Skeletal muscle tissue (tissue), 4 donors: ENCODE results near the gene DRC7. TPM values are rescaled to one million over a fixed set of nuclear protein-coding genes. Genes with fewer than 3 reads are reported as not detected.

Experiments
- H3K27ac ChIP-seq: one replicate; pipeline ENCODE4 v1.7.0; 2013; ENCODE audit warnings: mild to moderate bottlenecking, low read depth, low read length, inconsistent platforms
- H3K27me3 ChIP-seq, 3 donors: one replicate each; pipeline ENCODE4 v1.7.0; 2013; ENCODE audit warnings: low read length in 3 of 3; ENCODE audit not compliant: control insufficient read depth in 3 of 3, insufficient read depth in 3 of 3
- H3K36me3 ChIP-seq, 3 donors: one replicate each; pipeline ENCODE4 v1.7.0; 2013; ENCODE audit warnings: low read length in 3 of 3; ENCODE audit not compliant: control insufficient read depth in 3 of 3, insufficient read depth in 3 of 3
- H3K4me1 ChIP-seq, 3 donors: one replicate each; pipeline ENCODE4 v1.7.0; 2013; ENCODE audit warnings: low read length in 3 of 3, mild to moderate bottlenecking in 3 of 3; ENCODE audit not compliant: control insufficient read depth in 3 of 3, insufficient read depth in 3 of 3
- H3K4me3 ChIP-seq, 3 donors: one replicate each; pipeline ENCODE4 v1.7.0; 2013; ENCODE audit warnings: low read length in 3 of 3
- H3K9ac ChIP-seq, 3 donors: one replicate each; pipeline ENCODE4 v1.7.0; 2013; ENCODE audit warnings: low read length in 3 of 3, mild to moderate bottlenecking in 3 of 3, moderate library complexity in 2 of 3, low read depth in 1 of 3
- H3K9me3 ChIP-seq, 3 donors: one replicate each; pipeline ENCODE4 v1.7.0; 2013; ENCODE audit warnings: low read length in 3 of 3; ENCODE audit not compliant: control insufficient read depth in 3 of 3
- total RNA-seq: library from RNA; depleted of rRNA; stranded (reverse); fragments of >200 nt; gene quantifications from one replicate; pipeline ENCODE4 v1.2.3, GENCODE V29; 2014
- donor health status: Osteomylitis.

DRC7 gene
- total RNA-seq, 1 donor from 2014 or later: not detected

DNA sequence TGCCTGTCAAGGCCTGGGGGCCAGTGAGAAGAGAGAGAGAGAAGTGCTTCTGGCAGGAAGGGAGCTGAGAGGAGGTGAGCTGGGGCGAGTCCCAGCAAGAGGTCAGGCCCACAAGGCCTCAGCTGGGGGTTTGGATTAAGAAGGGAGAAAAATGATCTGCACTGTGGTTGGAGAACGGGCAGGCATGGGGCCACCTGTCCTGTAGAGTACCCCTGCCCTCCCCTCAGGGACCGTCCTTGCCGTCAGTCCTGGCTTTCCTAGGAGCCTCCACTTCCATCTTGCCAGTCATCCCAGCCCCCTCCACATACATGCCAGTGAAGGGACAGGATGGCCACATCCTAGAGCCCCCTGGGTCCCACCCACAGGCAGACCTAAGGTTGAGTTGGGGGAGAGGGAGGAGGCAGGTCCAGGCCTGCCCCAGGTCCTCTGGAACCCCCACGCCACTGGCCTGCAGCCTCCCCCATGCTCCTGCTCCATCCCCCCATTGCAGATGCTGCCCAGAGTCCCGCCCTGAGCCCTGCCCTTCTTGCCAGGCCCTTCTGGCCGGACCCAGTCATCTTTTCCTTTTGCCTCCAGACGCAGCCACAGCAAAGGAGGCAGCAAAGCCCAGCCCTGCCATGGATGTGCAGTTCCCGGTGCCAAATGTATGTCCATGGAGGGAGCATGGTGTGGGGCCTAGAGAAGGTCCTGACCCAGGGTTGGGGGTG lies 59.9 kb downstream of the DRC7 start:
- no peak overlapping the region for H3K9ac ChIP-seq
- H3K36me3 ChIP-seq: peaks cover 15 to 24% (median 22%) of the 10 kb centered on the region in 3 donors
- H3K27ac ChIP-seq: no peak overlapping the region
- peaks cover 4 to 7% (median 6%) of the 10 kb centered on the region in 3 donors for H3K4me1 ChIP-seq
- H3K27me3 ChIP-seq: no peaks in the 10 kb centered on the region
- H3K9me3 ChIP-seq: no peaks in the 10 kb centered on the region
- no peak overlapping the region for H3K4me3 ChIP-seq

DNA sequence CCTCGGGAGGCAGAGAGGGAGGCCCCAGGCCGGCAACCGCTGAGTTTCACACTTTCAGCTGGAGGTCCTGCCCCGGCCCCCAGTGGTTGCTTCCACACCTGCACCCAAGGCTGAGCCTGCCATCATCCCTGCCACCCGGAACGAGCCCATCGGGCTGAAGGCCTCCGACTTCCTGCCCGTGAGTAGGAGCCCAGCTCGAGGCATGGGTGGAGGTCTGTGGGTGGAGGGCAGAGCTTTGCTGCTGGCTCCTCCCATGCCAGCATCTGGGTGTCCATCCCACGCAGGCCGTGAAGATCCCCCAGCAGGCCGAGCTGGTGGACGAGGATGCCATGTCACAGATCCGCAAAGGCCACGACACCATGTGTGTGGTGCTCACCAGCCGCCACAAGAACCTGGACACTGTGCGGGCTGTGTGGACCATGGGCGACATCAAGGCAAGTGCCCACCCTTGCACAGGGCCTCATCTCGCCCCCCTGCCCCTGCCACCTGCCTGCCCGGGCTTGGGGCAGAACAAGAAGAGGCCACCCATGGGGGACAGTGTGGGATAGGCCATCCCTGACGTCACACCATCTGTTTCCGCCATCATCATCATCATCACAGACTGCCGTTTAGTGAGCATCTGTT lies 60.6 kb downstream of the DRC7 start:
- Histone ChIP-seq H3K4me1 (peaks cover 4 to 7% (median 6%) of the 10 kb centered on the region in 3 donors), H3K27ac (no peak overlapping the region), H3K27me3 (no peaks in the 10 kb centered on the region), H3K4me3 (no peak overlapping the region), H3K9me3 (no peaks in the 10 kb centered on the region), H3K36me3 (peaks cover 15 to 24% (median 22%) of the 10 kb centered on the region in 3 donors), H3K9ac (no peak overlapping the region)

DNA sequence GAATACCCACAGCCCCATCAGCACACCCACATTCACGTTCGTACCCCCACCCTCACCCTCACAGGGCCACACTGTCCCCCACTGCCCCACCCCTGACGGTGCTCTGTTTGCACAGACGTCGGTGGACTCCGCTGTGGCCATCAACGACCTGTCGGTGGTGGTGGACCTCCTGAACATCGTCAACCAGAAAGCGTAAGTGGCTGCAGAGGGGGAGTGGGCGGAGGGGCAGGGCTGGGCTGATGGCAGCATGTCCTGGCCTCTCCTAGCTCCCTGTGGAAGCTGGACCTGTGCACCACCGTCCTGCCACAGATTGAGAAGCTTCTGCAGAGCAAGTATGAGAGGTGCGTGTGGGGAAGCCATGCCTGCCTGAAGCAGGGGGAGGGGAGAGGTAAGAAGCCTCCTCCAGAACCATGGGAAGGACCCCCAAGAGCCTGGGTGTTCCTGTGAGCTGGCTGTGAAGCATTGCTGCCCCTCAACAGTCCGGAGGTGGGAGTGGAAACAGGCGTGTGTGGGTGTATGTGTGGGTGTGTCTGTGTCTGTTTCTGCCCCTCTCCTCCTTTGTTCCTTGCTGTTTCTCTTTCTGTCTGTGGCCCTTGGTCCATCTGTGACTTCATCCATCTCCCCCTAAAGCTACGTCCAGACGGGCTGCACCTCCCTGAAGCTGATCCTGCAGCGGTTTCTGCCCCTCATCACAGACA lies 61.3 kb downstream of the DRC7 start:
- H3K27me3 ChIP-seq: no peaks in the 10 kb centered on the region
- peaks cover 15 to 24% (median 23%) of the 10 kb centered on the region in 3 donors for H3K36me3 ChIP-seq
- no peak overlapping the region for H3K4me3 ChIP-seq
- no peaks in the 10 kb centered on the region for H3K9me3 ChIP-seq
- H3K9ac ChIP-seq: no peak overlapping the region
- H3K27ac ChIP-seq: no peak overlapping the region
- H3K4me1 ChIP-seq: peaks cover 4 to 7% (median 6%) of the 10 kb centered on the region in 3 donors

DNA sequence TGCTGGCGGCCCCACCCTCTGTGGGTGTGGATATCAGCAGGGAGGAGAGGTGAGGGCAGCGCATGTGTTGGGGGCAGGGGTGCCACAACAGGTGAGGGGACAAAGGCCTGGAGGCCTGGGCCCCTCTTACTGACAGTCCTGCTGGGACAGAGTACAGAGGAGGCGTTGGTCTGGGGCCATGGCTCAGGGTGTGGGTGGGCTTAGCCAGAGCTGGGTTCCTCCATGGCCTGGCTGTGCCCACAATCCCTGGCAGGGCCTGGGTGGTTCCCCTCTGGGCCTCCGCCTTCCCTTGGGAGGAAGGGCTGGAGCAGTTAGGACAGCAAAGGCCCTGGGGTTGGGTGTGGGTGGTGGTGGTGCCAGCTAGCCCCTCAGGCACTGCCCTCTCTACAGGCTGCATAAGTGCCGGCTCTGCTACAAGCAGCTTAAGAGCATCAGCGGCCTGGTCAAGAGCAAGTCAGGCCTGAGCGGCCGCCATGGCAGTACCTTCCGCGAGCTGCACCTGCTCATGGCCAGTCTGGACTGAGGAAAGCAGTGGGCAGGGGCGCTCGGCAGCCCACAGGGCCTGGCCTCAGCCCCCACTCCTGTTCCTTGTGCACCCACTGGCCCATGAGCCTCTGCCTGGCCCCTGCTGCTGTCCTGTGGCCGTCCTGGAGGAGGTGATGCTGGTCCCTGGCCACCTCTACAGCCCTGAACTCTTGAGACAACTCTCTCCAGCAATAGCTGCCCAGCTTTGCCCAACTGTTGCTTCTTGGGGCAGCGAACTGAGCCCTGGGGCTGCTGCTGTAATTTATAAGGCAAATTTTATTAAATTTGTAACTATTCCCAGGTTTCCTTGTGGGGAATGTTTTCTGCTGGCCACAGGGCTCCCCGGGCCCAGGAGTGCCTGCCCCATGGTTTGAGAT lies 62.1 kb downstream of the DRC7 start:
- Histone ChIP-seq H3K9ac (no peak overlapping the region), H3K27ac (no peak overlapping the region), H3K9me3 (no peaks in the 10 kb centered on the region), H3K4me1 (peaks cover 4 to 7% (median 6%) of the 10 kb centered on the region in 3 donors), H3K36me3 (peaks cover 16 to 21% (median 18%) of the 10 kb centered on the region in 3 donors), H3K4me3 (no peak overlapping the region), H3K27me3 (no peaks in the 10 kb centered on the region)

DNA sequence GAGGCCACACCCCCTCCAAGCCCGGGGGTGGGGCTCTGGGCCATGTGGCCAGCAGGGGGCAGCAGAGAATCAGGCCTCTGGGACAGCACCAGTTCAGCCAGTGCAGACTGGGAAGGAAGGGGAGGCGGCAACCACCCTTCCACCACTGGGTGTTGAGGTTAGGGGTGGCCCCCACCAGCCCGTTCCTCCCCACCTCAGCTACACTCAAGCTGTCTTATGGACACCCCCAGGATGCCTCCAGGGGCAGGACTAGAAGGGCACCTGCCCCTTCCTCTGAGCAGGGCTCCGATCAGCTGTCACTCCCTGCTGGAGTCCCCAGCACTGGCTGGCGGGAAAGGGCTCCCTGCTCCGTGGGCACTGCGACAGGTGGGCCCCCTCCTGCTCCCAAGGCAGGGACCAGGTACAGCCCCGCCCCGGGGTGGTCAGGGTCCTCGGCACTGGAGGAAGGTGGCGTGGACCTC lies 62.8 kb downstream of the DRC7 start:
- peaks cover 11 to 14% (median 12%) of the 10 kb centered on the region in 3 donors for H3K36me3 ChIP-seq
- no peak overlapping the region for H3K9ac ChIP-seq
- peaks cover 4 to 7% (median 6%) of the 10 kb centered on the region in 3 donors for H3K4me1 ChIP-seq
- H3K27me3 ChIP-seq: no peaks in the 10 kb centered on the region
- H3K9me3 ChIP-seq: no peaks in the 10 kb centered on the region
- no peak overlapping the region for H3K4me3 ChIP-seq
- no peak overlapping the region for H3K27ac ChIP-seq

DNA sequence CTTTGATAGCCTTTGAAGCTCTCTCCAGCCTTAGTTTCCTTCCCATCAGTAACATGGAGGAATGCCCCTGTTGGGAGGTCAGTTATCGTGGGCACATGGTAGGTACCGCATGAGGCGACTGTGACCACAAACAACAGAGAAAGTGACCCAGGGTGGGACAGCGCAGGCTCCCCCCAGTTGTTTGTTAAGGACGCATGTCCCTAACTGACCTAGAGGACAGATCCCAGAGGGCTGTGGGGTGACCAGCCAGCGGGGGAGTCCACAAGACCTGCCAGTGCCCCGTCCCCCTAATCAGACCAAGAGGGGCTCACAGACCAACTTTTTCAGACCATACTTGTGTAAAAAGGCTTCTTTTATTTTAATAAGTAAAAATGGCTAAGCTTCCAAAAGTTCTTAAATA lies 63.3 kb downstream of the DRC7 start:
- H3K36me3 ChIP-seq: peaks cover 11 to 14% (median 12%) of the 10 kb centered on the region in 3 donors
- H3K27me3 ChIP-seq: no peaks in the 10 kb centered on the region
- H3K27ac ChIP-seq: no peak overlapping the region
- H3K9me3 ChIP-seq: no peaks in the 10 kb centered on the region
- no peak overlapping the region for H3K9ac ChIP-seq
- H3K4me1 ChIP-seq: peaks cover 4 to 7% (median 6%) of the 10 kb centered on the region in 3 donors
- H3K4me3 ChIP-seq: no peak overlapping the region

DNA sequence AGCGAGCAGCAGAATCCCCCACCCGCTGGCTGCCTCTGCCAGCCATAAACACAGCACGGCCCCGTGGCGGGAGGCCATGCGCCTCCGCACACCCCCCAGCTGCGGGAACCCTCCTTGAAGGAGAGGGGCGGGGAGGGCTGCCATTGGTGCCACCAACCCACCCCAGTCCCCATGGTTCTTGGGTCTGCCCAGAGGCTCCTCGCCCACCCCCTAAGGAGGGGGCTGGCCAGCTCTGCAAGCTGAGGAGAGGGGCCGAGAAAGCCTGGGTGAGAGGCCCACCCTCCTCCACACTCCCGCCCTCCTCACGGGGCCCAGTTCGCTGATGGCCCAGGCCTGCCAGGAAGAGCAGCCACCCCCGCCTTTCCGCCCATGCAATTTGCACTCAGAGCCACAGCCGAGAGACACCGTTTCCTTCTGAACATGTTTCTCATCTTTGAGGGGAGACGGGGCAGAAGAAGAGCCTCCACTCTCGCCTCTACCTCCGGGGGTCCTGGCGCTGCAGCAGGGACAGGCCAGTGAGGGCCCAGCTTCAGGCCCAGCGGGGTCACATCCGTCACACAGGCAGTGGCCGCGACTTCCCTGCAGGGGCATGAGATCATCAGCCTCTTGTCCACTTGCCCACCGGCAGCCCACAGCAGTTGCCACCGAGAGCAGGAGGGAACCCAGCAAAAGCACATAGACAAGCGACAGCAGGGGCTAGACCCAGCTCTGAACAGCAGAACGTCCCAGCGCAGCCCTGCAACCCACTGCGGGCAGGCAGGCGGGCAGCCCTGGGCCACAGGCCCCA lies 63.9 kb downstream of the DRC7 start:
- Histone ChIP-seq H3K36me3 (peaks cover 11 to 14% (median 12%) of the 10 kb centered on the region in 3 donors), H3K27ac (no peak overlapping the region), H3K4me1 (peaks cover 4 to 7% (median 6%) of the 10 kb centered on the region in 3 donors), H3K27me3 (no peaks in the 10 kb centered on the region), H3K4me3 (no peak overlapping the region), H3K9me3 (no peaks in the 10 kb centered on the region), H3K9ac (no peak overlapping the region)

DNA sequence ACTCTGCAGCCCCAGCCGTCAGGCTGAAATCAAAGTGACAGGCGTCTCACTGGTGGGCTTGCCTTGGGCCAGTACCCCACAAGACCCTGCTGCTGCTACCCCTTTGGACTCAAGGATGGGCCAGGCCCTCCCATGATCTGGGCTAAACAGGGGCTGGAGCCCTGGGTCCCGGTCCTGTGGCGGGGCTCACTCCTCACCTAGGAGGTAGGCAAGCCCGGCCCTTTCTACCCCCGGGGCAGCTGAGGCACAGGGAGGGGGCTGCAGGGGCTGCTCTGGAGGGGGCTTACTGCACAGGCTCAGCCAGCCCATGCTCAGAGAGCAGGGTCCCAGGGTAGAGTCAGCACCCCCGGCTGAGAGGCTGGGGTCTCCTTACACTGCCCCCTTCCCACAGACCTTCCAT lies 64.5 kb downstream of the DRC7 start:
- Histone ChIP-seq H3K36me3 (peaks cover 11 to 14% (median 12%) of the 10 kb centered on the region in 3 donors), H3K9me3 (no peaks in the 10 kb centered on the region), H3K4me1 (peaks cover 4 to 7% (median 6%) of the 10 kb centered on the region in 3 donors), H3K4me3 (no peak overlapping the region), H3K9ac (no peak overlapping the region), H3K27me3 (no peaks in the 10 kb centered on the region), H3K27ac (no peak overlapping the region)
